ENCODE results near the gene DIS3. TPM values are rescaled to one million over a fixed set of nuclear protein-coding genes. Genes with fewer than 3 reads are reported as not detected.
"Not testable (repeated sequence)": the region's sequence is repeated elsewhere in the genome, so short reads cannot be mapped to it uniquely, and the experiment has no call there.

Gene DIS3
- total RNA-seq: 10 to 100 TPM; 63.7 to 64.3 TPM

GRCh38 chr13:72781451-72782439 lies at the start of gene DIS3, which contains the start of gene PIBF1:
TSS of gene DIS3 (minus strand) at chr13:72781900. CDS start at chr13:72781832, 68 bp downstream.
TSS of gene PIBF1 (plus strand) at chr13:72782133. CDS start at chr13:72783470, 1,337 bp downstream.
- Mint-ChIP-seq H3K9me3 (no peaks in the 10 kb centered on the region), H3K4me3 (peak within 1 kb of the TSS; percentile 99), H3K27ac (peak within 1 kb of the TSS; percentile 100), H3K4me1 (peaks cover 49% of the 10 kb centered on the region), H3K27me3 (no peaks in the 10 kb centered on the region), H3K36me3 (peaks cover 38% of the 10 kb centered on the region)
- DNase-seq: peak; percentile 97

DNA sequence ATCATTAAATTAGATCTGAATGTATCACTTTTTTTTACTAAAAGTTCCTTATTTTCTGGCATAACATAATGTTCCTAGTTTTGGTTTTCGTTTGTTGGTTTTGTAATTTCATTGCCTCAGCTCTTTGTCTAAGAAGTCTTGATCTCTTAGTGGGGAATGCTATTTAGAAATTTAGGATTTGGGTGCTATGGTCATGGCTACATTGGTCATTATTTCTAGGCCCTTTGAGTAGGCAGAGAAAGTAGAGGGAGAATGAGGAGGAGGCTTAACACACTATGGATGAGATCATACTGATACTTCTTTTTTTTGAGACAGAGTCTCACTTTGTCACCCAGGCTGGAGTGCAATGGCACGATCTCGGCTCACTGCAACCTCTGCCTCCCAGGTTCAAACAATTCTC lies 42.0 kb upstream of the DIS3 start:
- Mint-ChIP-seq H3K4me1 (peaks cover 12% of the 10 kb centered on the region), H3K27ac (no peak overlapping the region), H3K9me3 (no peaks in the 10 kb centered on the region), H3K36me3 (peaks cover 36% of the 10 kb centered on the region), H3K4me3 (no peak overlapping the region), H3K27me3 (no peaks in the 10 kb centered on the region)
- no peak for DNase-seq

DNA sequence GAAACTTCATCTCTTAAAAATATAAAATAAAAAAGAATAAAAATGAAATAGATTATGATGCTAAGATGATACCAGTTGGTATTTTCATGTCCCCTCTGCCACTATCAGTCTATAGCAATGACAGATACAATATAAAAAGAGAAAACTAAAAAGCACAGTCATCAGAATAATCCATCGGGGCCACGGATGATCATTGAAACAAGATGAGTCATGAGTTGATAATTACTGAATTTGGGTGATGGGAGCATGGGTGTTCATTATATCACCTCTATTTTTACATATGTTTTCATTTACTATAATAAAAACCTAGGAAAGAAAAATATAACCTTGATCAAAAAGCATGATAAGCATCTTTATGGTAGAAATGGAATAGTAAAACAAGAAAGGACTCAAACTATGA lies 41.4 kb upstream of the DIS3 start:
- Mint-ChIP-seq H3K4me1 (peaks cover 12% of the 10 kb centered on the region), H3K4me3 (no peak overlapping the region), H3K27ac (no peak overlapping the region), H3K9me3 (no peaks in the 10 kb centered on the region), H3K36me3 (peaks cover 36% of the 10 kb centered on the region), H3K27me3 (no peaks in the 10 kb centered on the region)
- no peak for DNase-seq

DNA sequence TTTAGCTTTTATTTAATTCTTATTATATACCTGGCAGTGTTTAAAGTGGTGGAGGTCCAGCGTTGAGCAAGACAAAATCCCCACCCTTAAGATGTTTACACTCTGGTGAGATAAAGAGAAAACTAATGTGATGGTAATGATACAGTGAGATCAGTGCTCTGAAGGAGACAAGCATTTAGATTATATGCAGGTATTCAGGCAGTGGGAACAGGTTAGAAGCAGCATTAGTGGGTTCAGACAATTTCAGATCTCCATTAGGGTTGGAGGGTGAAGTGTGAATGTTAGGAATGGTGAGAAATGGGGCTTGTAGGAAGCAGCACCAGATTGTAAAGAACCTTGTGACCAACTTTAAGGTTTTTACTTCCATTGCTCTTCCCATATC lies 39.2 kb upstream of the DIS3 start:
- DNase-seq: no peak
- Mint-ChIP-seq H3K9me3 (no peaks in the 10 kb centered on the region), H3K4me3 (no peak overlapping the region), H3K36me3 (peaks cover 25% of the 10 kb centered on the region), H3K27me3 (no peaks in the 10 kb centered on the region), H3K27ac (no peak overlapping the region), H3K4me1 (peaks cover 9% of the 10 kb centered on the region)

GRCh38 chr13:72820156-72820897 lies 38.6 kb upstream of the DIS3 start:
- H3K4me3 Mint-ChIP-seq: no peak overlapping the region
- H3K9me3 Mint-ChIP-seq: no peaks in the 10 kb centered on the region
- no peak overlapping the region for H3K27ac Mint-ChIP-seq
- peaks cover 8% of the 10 kb centered on the region for H3K4me1 Mint-ChIP-seq
- no peak for DNase-seq
- peaks cover 23% of the 10 kb centered on the region for H3K36me3 Mint-ChIP-seq
- H3K27me3 Mint-ChIP-seq: no peaks in the 10 kb centered on the region

DNA sequence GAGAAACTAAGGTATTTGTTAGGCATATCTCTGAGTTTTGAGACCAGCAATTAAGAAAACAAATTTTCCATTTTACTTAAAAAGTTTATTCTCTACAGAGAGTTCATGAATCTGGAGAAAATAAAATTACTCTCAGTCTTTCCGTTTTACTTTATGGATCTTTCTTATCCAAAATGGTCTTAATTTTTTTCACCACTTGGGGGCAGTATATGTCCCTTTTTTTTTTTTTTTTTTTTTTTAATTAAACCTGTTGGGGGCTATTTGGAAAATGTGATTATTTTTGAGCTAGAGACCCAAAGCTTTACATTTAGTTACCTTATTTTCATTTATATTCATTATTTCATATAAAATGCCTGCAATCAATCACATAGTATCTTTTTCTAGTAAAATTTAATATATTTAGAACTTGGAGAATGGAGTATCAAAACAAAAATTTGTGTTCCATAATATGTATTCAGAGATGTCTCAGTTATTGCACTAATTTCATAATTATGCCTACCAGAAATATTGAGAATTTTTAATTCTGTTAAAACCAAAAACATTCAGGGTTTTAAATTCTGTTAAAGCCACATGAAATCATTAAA lies 27.3 kb upstream of the DIS3 start:
- H3K27ac Mint-ChIP-seq: no peak overlapping the region
- no peaks in the 10 kb centered on the region for H3K27me3 Mint-ChIP-seq
- peaks cover 35% of the 10 kb centered on the region for H3K36me3 Mint-ChIP-seq
- DNase-seq: no peak
- peaks cover 7% of the 10 kb centered on the region for H3K9me3 Mint-ChIP-seq
- peaks cover 2% of the 10 kb centered on the region for H3K4me1 Mint-ChIP-seq
- H3K4me3 Mint-ChIP-seq: no peak overlapping the region

DNA sequence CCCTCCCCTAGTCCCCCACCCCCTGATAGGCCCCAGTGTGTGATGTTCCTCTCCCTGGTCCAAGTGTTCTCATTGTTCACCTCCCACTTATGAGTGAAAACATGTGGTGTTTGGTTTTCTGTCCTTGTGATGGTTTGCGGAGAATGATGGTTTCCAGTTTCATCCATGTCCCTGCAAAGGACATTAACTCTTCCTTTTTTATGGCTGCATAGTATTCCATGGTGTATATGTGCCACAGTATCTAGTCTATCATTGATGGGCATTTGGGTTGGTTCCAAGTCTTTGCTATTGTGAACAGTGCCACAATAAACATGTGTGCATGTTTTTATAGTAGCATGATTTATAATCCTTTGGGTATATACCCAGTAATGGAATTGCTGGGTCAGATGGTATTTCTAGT lies 24.8 kb upstream of the DIS3 start:
- H3K4me3 Mint-ChIP-seq, H3K27me3 Mint-ChIP-seq, H3K27ac Mint-ChIP-seq, H3K4me1 Mint-ChIP-seq, H3K9me3 Mint-ChIP-seq, DNase-seq: not testable (repeated sequence)
- H3K36me3 Mint-ChIP-seq: peaks cover 38% of the 10 kb centered on the region

DNA sequence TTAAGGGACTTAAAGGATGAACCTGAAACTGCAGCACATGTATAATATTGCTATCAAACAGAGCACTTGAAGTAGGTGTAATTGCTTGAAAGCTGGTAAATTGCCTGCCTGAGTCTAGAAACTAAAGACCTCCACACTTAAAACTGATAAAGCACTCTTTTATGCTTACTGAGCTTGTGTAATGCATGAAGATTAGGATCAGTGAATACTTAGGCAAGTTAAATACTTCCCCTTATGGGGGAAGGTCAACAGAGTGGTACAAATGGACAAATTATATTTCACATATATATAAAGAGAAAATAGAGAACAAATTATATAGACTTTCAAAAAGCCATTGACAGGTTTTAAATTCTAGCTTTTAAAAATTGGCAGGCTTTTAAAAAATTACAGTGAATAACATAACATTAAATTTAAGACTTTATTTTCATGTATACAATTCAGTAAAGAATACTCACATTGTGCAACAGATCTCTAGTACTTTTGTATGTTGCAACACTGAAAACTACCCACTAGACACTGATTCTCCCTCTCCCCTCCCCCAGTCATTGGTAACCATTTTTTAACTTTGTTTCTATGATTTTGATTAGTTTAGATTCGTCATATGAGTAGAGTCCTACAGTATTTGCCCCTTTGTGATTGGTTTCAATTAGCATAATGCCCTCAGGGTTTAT lies 24.1 kb upstream of the DIS3 start:
- H3K4me1 Mint-ChIP-seq: peaks cover 2% of the 10 kb centered on the region
- no peak for DNase-seq
- no peak overlapping the region for H3K27ac Mint-ChIP-seq
- no peaks in the 10 kb centered on the region for H3K27me3 Mint-ChIP-seq
- peaks cover 42% of the 10 kb centered on the region for H3K36me3 Mint-ChIP-seq
- no peak overlapping the region for H3K4me3 Mint-ChIP-seq
- H3K9me3 Mint-ChIP-seq: peaks cover 7% of the 10 kb centered on the region

DNA sequence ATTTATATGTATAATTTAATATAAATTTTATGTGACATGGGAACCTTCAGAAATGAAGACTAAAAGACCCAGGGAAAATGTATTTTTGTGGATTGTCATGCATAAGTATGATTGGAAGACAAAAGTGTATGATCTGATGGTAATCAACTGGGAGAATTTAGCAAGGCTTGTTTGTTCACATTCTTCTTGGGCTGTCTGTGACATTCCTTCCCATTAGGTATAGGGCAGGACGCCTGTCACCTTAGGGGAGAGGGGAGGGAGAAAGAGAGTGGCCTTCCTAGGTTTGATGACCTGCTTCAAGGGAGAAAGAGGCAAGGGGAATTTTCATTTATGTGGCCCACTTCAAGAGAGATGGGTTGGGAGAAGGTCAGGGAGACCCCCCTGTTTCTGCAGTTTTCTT lies 22.6 kb upstream of the DIS3 start:
- no peak for DNase-seq
- Mint-ChIP-seq H3K4me3 (no peak overlapping the region), H3K4me1 (peaks cover 2% of the 10 kb centered on the region), H3K9me3 (peaks cover 7% of the 10 kb centered on the region), H3K36me3 (peaks cover 44% of the 10 kb centered on the region), H3K27ac (no peak overlapping the region), H3K27me3 (no peaks in the 10 kb centered on the region)

GRCh38 chr13:72798817-72799216 lies 17.1 kb upstream of the DIS3 start:
- H3K36me3 Mint-ChIP-seq: peaks cover 35% of the 10 kb centered on the region
- no peak overlapping the region for H3K4me3 Mint-ChIP-seq
- no peak for DNase-seq
- H3K4me1 Mint-ChIP-seq: peaks cover 4% of the 10 kb centered on the region
- H3K9me3 Mint-ChIP-seq: peaks cover 4% of the 10 kb centered on the region
- H3K27ac Mint-ChIP-seq: no peak overlapping the region
- H3K27me3 Mint-ChIP-seq: no peaks in the 10 kb centered on the region

DNA sequence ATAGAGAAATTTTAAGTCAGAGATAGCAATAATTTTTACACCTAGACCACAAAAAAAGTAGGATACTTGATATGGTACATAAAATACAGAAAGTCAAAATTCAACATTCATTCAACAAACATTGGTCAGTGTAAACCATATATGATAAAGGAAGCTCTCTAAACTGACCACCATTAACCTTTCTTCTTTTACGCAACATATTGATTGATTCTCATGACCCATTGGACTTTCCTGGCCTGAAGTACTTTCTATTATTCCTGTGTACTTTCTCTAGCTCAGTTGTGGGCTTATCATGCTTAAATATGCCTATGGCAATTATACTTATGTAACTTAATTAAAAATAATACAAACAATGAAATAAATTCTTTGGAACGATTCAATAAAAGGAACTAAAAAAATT lies 10.9 kb upstream of the DIS3 start:
- no peaks in the 10 kb centered on the region for H3K27me3 Mint-ChIP-seq
- no peak overlapping the region for H3K27ac Mint-ChIP-seq
- H3K9me3 Mint-ChIP-seq: peaks cover 12% of the 10 kb centered on the region
- peaks cover 8% of the 10 kb centered on the region for H3K4me1 Mint-ChIP-seq
- no peak overlapping the region for H3K4me3 Mint-ChIP-seq
- H3K36me3 Mint-ChIP-seq: peaks cover 36% of the 10 kb centered on the region
- DNase-seq: no peak

DNA sequence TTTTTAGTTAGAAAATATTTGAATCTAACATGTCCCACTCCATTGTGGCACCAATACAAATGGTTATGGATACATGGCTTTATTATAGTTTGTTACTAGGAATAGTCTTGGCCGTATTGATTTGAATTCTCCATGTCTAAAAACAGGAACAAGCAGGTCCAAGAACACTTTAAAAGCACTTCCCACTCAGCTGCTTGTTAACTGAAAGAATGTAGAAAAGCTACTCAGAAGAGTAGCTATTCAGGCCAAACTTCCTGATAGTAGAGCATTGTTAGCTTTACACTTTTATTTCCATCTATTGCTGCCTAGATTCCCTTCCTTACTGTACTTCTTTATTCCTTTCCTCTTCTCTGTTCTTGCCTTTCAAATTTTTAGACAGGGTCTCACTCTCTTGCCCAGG lies 7.1 kb upstream of the DIS3 start:
- Mint-ChIP-seq H3K27me3 (no peaks in the 10 kb centered on the region), H3K4me3 (no peak overlapping the region), H3K9me3 (peaks cover 8% of the 10 kb centered on the region), H3K27ac (no peak overlapping the region), H3K36me3 (peaks cover 34% of the 10 kb centered on the region), H3K4me1 (peaks cover 20% of the 10 kb centered on the region)
- no peak for DNase-seq

DNA sequence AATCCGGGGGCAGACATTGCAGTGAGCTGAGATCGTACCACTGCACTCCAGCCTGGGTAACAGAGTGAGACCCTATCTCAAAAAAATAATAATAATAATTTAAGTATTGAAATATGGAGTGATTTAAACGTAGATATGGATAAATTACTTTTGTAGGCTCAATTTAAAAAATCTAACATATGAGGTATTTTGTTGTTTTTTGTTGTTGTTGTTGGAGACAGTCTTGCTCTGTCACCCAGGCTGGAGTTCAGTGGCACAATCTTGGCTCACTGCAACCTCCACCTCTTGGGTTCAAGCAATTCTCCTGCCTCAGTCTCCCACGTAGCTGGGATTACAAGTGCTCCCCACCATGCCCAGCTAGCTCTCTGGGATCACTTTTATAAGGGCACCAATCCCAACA lies 3.0 kb upstream of the DIS3 start:
- Mint-ChIP-seq H3K4me1 (peaks cover 32% of the 10 kb centered on the region), H3K36me3 (peaks cover 28% of the 10 kb centered on the region)
- DNase-seq, H3K9me3 Mint-ChIP-seq, H3K27ac Mint-ChIP-seq, H3K4me3 Mint-ChIP-seq, H3K27me3 Mint-ChIP-seq: not testable (repeated sequence)

DNA sequence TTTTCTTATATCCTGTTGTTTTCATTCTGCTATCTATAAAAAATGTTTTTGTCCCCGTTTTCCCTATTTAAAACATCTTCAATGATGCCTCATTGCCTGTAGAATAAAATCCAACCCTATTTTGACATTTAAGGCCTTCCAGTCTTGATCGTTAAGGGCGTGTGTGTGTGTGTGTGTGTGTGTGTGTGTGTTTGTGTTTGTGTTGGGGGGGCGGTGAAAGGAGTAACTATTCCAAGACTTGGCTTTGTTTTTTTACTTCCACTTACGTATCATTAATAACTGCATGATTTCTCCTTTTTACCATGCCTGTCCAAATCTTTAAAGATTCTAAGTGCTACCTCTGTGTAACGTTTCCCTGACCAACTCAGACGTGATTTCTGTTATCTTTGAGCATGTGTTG lies 1.0 kb upstream of the DIS3 start:
- Mint-ChIP-seq H3K27ac (peak overlapping the region; percentile 100), H3K4me3 (peak overlapping the region; percentile 99), H3K4me1 (peaks cover 41% of the 10 kb centered on the region), H3K27me3 (no peaks in the 10 kb centered on the region), H3K36me3 (peaks cover 37% of the 10 kb centered on the region), H3K9me3 (no peaks in the 10 kb centered on the region)
- DNase-seq: no peak

DNA sequence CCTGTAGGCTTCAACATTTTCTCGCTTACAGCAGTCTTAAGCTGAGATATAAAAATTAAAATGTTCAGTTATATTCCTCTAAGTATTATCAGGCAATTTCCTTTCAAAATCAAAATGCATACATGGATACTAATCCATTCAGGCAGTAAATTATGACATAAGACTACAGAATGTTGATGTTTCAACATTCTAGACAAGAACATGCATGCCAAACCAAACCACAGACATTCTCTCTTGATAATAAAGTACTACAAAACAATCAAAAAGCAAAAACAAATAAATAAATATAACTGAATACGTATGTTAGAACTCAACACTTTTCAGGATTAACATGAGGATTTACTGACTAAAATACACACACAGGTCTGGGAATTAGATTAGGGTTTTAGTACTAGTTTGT lies 7.7 kb downstream of the DIS3 start:
- no peak overlapping the region for H3K27ac Mint-ChIP-seq
- peaks cover 21% of the 10 kb centered on the region for H3K36me3 Mint-ChIP-seq

More for the DNA sequence above, 7.7 kb downstream of the DIS3 start:
- H3K4me1 Mint-ChIP-seq: peaks cover 16% of the 10 kb centered on the region
- no peaks in the 10 kb centered on the region for H3K27me3 Mint-ChIP-seq
- H3K4me3 Mint-ChIP-seq: no peak overlapping the region
- no peaks in the 10 kb centered on the region for H3K9me3 Mint-ChIP-seq
- DNase-seq: no peak

Data from activated naive CD8-positive, alpha-beta T cell treated with anti-CD3 and anti-CD28 coated beads for 36 hours (primary cell).